GM19372 (cell line): ENCODE results near the gene DIP2B.
A peak's percentile ranks its signal among the peaks of the same experiment; 100 is the strongest.
"Not testable (repeated sequence)": the region's sequence is repeated elsewhere in the genome, so short reads cannot be mapped to it uniquely, and the experiment has no call there.

Source experiments
- ATAC-seq: cut with Tn5 transposase; IDR thresholded peaks from one replicate; pipeline ENCODE4 v1.9.1; 2021; ENCODE audit warnings: mild to moderate bottlenecking, low read depth, moderate library complexity; ENCODE audit not compliant: unreplicated experiment

Gene DIP2B, protein sequence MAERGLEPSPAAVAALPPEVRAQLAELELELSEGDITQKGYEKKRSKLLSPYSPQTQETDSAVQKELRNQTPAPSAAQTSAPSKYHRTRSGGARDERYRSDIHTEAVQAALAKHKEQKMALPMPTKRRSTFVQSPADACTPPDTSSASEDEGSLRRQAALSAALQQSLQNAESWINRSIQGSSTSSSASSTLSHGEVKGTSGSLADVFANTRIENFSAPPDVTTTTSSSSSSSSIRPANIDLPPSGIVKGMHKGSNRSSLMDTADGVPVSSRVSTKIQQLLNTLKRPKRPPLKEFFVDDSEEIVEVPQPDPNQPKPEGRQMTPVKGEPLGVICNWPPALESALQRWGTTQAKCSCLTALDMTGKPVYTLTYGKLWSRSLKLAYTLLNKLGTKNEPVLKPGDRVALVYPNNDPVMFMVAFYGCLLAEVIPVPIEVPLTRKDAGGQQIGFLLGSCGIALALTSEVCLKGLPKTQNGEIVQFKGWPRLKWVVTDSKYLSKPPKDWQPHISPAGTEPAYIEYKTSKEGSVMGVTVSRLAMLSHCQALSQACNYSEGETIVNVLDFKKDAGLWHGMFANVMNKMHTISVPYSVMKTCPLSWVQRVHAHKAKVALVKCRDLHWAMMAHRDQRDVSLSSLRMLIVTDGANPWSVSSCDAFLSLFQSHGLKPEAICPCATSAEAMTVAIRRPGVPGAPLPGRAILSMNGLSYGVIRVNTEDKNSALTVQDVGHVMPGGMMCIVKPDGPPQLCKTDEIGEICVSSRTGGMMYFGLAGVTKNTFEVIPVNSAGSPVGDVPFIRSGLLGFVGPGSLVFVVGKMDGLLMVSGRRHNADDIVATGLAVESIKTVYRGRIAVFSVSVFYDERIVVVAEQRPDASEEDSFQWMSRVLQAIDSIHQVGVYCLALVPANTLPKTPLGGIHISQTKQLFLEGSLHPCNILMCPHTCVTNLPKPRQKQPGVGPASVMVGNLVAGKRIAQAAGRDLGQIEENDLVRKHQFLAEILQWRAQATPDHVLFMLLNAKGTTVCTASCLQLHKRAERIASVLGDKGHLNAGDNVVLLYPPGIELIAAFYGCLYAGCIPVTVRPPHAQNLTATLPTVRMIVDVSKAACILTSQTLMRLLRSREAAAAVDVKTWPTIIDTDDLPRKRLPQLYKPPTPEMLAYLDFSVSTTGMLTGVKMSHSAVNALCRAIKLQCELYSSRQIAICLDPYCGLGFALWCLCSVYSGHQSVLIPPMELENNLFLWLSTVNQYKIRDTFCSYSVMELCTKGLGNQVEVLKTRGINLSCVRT (N-terminal part only)

GRCh38 chr12:50504798-50505674 lies at the start of gene DIP2B:
Gene DIP2B, plus strand, starts transcription at chr12:50504985. Its CDS starts 156 bp downstream, at chr12:50505141.
- ATAC-seq = peak; percentile 83

DNA sequence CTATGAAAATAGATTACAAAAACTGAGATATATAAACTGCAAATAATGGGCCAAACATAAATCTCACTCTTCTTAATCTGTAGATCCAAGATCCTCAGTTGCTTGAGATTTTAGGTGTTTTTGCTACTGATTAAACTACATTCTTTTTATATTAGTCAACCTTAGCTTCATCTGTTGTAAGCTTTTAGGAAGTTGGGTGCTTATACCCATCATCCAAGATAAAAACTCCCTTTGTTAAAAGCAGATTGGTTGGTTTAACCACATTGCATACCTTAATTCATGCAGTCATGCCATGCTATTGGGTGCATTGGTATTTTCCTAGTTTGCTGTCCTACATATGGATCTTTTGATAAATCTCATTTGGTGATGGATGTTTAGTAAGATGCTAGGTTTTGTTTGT lies 46.2 kb upstream of the DIP2B start:
- ATAC-seq = no peak

DNA sequence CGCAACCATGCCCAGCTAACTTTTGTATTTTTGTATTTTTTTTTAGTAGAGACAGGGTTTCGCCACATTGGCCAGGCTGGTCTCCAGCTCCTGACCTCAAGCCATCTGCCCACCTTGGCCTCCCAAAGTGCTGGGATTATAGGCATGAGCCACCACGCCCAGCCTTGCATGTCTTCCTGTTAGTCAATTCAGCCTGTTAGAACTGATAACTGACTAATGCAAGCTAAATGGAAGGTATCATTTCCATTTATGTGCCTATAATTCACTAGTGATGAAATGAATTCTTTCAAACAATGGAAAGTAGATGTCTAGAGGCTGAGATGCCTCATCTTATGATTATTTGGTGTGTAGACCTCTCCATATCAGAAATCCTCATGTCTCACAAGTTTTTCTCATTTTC lies 37.3 kb upstream of the DIP2B start:
- no peak for ATAC-seq

- no peak for ATAC-seq
These were observed 27.4 kb upstream of the DIP2B start for GRCh38 chr12:50477241-50477832.

- ATAC-seq = no peak
These were observed 22.2 kb upstream of the DIP2B start for GRCh38 chr12:50482571-50482970.

- no peak for ATAC-seq
These were observed 21.3 kb upstream of the DIP2B start for GRCh38 chr12:50483488-50483887.

DNA sequence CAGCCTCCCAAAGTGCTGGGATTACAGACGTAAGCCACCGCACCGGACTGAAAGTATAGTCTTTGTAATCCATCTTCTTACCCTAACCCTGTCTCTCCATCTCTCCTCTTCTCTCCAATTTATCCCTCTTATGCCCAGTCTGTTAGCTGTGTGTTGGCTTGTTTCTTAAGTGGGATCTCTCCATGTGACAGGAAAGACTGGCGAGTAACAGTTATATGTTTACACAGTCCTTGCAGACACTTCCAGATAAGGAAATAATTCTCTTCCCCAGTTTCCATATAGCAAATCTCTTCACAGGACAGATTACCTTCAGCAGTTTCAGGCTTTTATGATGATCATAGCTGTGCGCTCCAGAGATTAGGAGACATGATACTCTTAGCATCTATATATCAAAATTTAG lies 16.0 kb upstream of the DIP2B start:
- ATAC-seq = no peak

GRCh38 chr12:50498119-50498518 lies 6.7 kb upstream of the DIP2B start:
- not testable (repeated sequence) for ATAC-seq

DNA sequence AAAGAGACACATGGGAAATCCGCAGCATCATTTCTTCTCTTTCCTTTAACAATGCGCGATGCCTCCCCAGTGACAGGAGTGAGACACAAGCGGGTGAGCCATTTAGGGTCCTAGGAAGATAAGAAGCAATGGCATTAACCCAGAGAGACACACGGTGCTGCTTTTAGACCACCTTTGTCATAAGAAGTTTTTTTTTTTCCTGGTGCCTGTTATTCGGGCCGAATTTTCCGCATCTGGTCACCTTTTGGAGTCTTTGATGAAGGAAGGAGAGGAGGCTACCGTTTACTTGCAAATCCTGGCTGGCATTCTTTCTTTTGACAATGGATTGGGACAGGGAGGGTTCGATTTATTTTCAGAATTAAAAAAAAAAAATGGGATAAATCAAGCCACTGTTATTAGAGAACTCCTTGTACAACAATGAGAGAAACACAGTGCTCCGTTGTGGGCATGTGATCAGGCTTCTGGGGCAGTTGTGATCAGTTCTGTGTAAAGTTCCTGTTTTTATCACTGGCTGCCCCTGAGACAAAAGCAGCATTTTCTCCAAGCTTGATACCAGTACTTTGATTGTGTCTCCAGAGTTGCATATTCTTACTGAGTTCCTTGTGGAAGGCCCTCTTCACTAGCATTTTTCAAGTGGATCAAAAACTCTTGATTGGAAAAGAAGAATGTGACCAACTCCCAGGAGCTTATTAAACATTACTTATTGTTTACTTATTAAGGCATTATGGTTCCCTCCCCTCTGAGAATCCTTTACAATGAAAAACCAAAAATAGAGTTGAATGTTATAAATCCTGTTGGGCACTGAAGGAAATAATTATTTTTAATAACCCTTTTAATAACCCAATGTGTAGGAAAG lies 1.1 kb downstream of the DIP2B start:
- no peak for ATAC-seq

DNA sequence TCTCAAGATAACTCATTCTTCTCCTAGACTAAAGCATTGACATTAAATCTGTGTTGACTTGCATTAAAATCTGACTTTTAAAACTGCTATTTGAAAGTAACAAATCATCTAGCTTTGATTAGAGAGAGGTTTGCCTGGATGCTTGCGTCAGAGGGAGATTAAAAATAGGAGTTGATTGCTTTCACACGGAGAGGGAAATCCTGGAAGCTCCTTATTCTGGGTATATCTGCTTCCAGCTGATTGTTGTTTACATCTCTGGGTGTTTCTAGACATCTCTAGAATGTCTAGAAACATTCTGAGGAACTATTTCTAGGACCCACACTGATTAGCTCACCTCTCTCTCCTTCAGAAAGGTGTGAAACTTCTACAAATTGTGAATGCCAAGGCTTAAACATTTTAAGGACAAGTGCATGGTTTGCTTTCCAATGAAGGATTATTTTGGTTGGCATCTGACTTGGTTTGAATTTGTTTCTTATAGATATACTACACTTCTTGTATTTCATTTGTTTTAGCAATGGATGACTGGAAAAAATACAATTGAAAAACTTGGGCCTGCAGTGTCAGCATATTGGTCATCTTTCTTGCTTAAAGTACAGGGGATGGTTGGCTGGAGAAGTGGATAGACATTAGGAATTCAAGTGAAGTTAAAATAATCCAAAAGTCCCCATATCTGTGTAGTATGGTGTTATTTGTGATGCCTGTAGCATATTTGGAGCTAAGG lies 2.1 kb downstream of the DIP2B start:
- ATAC-seq = no peak

GRCh38 chr12:50507474-50507838 lies 2.7 kb downstream of the DIP2B start:
- ATAC-seq = no peak

GRCh38 chr12:50507930-50508329 lies 3.1 kb downstream of the DIP2B start:
- no peak for ATAC-seq

DNA sequence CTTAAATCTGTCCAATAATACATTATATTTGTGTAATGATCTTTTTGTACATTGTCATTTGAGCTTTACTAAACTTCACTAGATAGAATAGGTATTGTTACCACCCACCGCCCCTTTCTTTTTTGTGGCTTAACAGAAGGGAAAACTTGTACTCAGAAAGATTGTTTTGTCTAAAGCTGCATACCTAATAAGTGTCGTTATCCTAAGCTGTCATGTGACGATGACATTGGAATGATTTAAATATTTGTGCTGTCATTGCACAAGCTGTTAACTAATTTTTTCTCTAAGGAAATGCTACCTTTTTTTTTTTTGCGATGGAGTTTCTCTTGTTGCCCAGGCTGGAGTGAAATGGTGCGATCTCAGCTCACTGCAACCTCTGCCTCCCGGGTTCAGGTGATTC lies 3.6 kb downstream of the DIP2B start:
- no peak for ATAC-seq

DNA sequence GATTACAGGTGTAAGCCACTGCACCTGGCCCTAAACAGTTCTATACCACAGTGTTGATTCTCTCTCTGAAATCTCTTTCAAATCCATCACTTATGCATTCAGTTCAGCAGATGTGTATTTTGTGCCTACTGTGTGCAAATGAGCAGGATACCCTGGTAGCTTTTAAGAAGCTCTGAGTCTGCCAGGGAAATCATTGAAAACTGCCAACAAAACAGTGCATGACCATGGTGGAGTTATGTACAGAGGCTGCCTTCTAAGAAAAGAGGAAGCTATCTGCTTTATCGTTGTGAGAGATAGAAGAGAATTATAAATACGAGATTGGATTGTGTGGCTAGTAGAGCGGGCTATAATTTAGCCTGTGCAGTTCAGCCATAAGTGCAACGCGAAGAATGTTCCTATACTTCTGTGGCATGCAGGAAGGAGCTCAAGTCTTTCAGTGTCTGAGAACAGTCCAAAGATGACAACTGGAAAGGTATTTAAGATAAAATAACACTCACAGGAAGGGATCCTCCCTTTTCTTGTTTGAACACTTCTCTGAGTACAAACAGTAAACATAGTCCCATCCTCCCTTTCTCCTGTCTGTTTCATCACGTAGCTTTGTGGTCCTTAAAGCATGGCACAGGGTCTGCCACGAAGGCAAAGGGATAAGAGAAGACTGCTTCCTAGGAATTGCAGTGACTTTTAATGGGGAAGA lies 4.3 kb downstream of the DIP2B start:
- ATAC-seq = no peak

- no peak for ATAC-seq
These were observed 9.9 kb downstream of the DIP2B start for GRCh38 chr12:50514526-50515276.

DNA sequence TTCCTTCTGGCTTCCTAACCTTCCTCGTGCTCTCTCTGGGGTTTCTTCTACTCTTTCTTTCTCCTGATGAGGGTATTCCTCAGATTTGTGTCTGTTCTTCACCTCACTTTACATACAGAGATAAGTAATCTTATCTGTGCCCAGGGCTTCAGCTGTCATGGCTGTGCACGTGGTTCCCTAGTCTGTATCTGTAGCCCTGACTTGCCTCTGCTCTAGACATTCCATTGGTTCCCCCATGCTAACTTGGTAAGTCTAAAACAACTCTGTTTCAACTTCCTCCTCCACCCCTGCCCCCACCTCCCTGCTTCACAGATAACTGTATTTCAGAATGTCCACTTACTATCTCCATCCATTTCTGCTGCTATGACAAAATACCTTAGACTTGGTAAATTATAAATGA lies 10.8 kb downstream of the DIP2B start:
- ATAC-seq = no peak
